ENCODE results near the gene DTNBP1.

DNA sequence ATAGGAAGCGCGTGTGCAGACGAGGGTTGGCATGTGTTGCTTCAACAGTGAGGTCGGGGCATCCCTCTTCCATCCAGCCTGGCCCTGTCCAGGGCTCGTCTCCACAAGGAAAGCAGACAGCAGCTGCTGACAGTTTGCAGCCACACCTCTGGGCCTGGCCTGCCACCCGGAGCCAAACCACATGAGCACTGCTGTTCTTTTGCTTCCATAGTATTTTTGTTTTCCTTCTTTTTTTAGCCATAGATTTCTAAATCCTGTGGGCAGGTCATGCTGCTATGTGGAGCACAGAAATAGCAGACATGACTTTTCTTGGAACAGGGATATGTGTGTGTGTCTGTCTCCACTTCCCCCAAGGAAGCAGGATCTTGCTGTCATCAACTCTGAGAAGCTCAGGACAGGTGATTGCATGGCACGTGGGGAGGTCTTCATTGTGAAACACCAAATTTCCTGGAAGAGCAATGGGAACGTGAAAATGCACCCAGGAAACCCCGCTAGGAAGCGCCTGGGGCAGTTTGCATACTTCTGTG, 167.4 kb downstream of the DTNBP1 start:
- no peak for TF ChIP-seq CTCF (conservative IDR thresholded peaks at IDR 0.05)
- no peak for TF ChIP-seq ZFX (IDR thresholded peaks at IDR 0.05)
